Stimulated activated CD8-positive, alpha-beta memory T cell treated with anti-CD3 and anti-CD28 coated beads, Interleukin-7, amount 100 ng/mL, for 1 hour (primary cell): Measurements from ENCODE around the gene FAM98B.

Experiments
- DNase-seq, 2 donors: peaks; one replicate each; pipeline ENCODE4 v3.0.0-alpha.2; 2020; ENCODE audit warnings: low read depth in 2 of 2

Gene FAM98B

DNA sequence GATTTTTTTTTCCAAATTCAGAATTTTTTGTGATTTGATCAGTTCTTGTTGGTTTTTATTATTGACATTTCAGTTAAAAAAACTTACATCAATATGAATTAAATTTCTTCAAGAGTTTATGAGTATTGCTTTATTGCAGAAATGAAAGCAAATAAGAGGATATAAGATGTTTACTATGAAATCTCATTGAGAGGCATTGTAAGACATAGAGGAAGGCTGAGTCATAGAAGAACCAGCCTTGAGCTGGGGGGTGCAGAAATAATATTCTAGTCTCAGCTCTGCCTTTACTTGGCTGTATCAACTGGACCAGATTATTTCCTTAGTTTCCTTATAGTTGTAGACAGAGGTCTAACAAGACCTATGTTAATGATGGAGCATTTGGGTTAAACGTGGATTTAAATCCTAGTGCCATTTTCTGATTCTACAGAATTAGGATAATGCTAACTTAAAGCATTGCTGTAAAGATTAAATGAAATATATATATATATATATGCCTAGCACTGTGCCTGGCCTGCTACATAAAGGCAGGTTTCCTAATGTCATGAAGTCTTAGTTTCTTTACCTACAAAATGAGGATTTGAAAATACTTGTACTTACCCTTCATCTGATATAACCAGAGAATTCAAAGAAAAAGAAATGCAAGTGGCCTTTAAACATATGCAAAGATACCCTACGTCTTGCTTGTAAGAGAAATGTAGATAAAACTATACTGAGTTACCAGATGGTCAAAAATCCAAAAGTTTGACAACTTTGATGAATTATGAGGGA is 7.3 kb downstream of the FAM98B start:
- no peak for DNase-seq

DNA sequence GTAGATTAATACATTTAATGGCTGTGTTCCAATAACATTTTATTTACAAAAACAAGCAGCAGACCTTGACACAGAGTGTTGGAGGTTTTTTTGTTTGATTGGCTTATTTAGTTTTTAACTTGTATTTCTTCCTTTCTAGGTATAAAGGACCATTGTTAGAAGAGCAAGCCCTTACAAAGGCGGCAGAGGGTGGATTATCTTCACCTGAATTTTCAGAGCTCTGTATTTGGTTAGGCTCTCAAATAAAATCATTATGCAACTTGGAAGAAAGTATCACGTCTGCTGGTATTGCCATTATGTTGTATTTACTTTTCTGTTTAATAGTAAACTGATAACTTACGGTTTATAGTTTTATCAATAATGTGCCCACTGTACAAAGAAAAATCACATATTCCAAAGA is 10.0 kb downstream of the FAM98B start:
- DNase-seq = no peak

GRCh38 chr15:38464675-38465074 is 10.7 kb downstream of the FAM98B start:
- no peak for DNase-seq

- no peak for DNase-seq
Observed at GRCh38 chr15:38470816-38471215, 16.9 kb downstream of the FAM98B start.

DNA sequence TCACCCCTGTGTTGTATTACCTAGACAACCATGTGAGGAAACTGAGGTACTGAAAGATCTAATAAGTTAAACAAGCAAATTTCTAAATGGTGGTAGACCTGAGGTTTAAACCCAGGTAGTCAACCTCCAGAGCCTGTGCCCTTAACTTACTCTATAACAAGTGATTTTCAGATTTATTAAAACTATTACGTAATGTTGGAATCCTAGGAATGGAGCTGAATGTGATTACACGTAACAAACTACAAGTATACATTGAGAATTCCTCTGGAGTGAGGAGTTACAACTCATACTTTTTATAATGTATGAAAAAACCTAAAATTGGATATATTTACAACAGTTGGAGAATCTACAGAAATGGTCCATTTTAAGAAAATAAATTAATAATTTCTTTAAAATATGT is 18.0 kb downstream of the FAM98B start:
- DNase-seq = no peak

GRCh38 chr15:38474155-38474757 is 20.3 kb downstream of the FAM98B start:
- DNase-seq = no peak

DNA sequence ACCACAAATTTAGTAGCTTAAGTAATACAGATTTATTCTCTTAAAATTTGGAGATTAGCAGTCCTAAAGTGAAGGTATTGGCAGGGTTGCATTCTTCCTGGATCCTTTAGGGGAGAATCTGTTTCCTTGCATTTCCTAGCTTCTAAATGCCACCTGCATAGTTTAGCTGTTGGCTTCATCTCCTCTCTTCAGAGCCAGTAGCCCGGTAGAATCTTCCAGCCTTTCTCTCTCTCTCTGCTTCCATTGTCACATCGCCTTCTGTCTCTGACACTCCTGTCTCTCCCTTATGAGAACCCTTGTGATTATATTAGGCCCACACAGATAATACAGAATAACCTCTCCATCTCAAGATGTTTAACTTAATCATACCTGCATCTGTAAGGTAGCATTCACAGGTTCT is 21.4 kb downstream of the FAM98B start:
- no peak for DNase-seq

- no peak for DNase-seq
Observed at GRCh38 chr15:38476120-38476519, 22.2 kb downstream of the FAM98B start.

DNA sequence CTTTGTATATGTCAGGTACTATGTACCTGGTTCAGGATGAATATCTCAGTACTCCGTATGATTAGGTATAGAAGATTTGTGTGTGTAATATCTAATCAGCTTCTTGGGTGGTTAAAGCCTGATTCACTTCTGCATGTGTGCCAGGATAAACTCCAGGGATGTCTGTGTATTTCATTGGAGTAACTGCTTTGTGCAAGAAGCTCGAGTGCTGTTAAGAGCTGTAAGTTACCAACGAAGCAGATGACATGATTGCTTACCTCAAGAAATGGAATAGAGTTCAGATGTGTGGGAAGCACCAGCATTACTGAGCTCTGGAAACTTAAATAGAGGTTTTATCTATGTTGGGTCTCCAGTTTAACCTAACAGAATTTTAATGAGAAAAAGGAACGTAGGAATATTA is 23.7 kb downstream of the FAM98B start:
- DNase-seq = no peak

DNA sequence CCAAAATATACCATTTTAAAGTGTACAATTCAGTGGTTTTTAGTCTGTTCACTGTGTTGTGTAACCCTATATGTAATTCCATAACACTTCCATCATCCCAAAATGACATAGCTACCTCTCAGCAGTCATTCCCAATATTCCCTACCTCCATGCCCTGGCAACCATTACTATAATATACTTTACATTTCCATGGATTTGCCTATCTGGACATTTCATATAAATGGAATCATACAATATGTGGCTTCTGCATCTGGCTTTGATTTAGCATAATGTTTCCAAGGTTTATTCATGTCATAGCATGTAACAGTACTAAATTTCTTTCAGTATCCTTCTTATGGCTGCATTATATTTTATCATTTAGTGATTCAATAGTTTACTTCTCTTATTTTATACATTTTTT is 25.3 kb downstream of the FAM98B start:
- no peak for DNase-seq

- no peak for DNase-seq
Observed at GRCh38 chr15:38479756-38480155, 25.8 kb downstream of the FAM98B start.

DNA sequence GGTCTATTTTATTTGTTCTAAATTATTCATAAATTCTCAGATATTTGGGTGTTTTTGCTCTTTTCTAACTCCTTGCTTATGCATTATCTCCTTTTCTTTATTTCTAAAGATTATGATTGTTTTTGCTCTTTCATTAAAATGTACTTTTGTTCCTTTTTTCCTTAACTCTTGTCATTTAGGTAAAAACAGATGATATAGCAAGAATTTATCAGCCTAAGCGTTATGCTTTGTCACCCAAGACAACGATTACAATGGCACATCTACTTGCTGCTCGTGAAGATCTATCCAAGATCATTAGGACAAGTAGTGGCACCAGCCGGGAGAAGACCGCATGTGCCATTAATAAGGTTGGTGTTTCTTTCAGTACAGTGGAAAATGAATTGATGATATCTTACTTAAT is 27.2 kb downstream of the FAM98B start:
- no peak for DNase-seq

GRCh38 chr15:38481761-38482160 is 27.8 kb downstream of the FAM98B start:
- DNase-seq = no peak

GRCh38 chr15:38482572-38482971 is 28.6 kb downstream of the FAM98B start:
- DNase-seq = no peak

GRCh38 chr15:38486936-38487335 is 33.0 kb downstream of the FAM98B start:
- no peak for DNase-seq

DNA sequence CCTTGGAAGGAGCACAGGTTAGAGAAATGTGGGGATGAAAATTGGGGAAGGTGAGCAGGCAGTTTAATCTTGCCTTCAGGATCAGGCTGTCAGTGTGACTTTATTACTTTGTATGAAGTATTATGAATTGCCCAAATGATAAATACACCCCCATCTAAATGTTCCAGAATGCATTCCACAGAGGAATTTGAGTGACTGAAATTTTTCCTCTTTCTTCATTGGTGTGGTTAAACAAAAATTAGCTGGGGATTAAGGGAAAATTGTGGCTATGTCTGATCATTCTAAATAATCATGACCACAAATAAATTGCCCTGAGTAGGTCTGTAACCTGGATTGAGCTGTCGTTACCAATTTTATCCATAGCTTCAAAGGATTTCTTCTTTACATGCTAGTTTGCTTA is 33.5 kb downstream of the FAM98B start:
- DNase-seq = no peak

GRCh38 chr15:38490242-38490922 is 36.5 kb downstream of the FAM98B start:
- no peak for DNase-seq

GRCh38 chr15:38496151-38496550 is 42.2 kb downstream of the FAM98B start:
- DNase-seq = no peak

DNA sequence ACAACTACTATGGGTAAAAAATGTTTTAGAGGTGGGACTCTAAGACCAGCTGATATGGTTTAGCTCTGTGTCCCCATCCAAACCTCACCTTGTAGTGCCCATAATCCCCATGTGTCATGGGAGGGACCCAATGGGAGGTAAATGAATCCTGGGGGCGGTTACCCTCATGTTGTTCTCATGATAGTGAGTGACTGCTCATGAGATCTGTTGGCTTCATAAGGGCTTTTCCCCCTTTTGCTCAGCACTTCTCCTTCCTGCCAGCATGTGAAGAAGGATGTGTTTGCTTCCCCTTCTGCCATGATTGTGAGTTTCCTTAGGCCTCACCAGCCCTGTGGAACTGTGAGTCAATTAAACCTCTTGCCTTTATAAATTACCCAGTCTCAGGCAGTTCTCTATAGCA is 45.7 kb downstream of the FAM98B start:
- DNase-seq = no peak

DNA sequence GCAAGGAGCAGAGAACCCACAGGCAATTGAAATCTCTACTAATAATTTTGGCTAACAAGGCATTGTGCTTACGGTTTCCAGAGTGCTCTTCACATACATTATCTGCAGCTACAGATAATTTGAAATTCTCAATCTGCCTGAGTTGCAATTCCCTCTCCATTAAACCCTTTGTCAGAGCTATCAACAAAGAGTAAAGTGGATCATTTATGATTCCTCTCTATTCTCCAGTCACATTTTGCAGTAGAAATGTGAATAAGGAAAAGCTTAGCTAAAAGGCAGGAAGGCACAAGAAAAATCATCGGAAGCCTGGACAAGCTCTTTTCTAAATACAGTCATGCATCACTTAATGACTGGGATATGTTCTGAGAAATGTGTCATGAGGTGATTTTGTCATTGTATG is 49.6 kb downstream of the FAM98B start:
- DNase-seq = no peak

- DNase-seq = no peak
Observed at GRCh38 chr15:38504680-38505467, 50.9 kb downstream of the FAM98B start.

- DNase-seq = no peak
Observed at GRCh38 chr15:38506997-38507396, 53.1 kb downstream of the FAM98B start.
